ENCODE data around the gene SSTR1. TPM values are rescaled to one million over a fixed set of nuclear protein-coding genes. Genes with fewer than 3 reads are reported as not detected.

SSTR1 gene
- 1.9 and 6.5 TPM in 2 replicates for total RNA-seq

GRCh38 chr14:38207736-38208617, at the start of gene SSTR1:
TSS of gene SSTR1 (plus strand) at chr14:38207904. CDS start at chr14:38209390, 1,486 bp downstream.

GRCh38 chr14:38255673-38256532, 48.2 kb downstream of the SSTR1 start, which contains the start of gene CLEC14A:
TSS of gene CLEC14A (minus strand) at chr14:38256093. CDS start at chr14:38256022, 71 bp downstream.

Other genes starting within 250 kb of the SSTR1 start
- 535 and 540 TPM in 2 replicates for gene CLEC14A, start 48.2 kb downstream of the SSTR1 start, total RNA-seq

All from epithelial cell of umbilical artery (primary cell).